PFSK-1 (cell line): ENCODE data around the gene USP17L5. TPM values are rescaled to one million over a fixed set of nuclear protein-coding genes. Genes with fewer than 3 reads are reported as not detected.
"Not testable (repeated sequence)": the region's sequence is repeated elsewhere in the genome, so short reads cannot be mapped to it uniquely, and the experiment has no call there.

Experiments
- FOXP2 ChIP-seq: optimal IDR thresholded peaks from 2 replicates; pipeline ENCODE3; 2011; ENCODE audit warnings: borderline replicate concordance, control low read depth, inconsistent platforms; ENCODE audit not compliant: insufficient read depth; ENCODE audit errors: extremely low read length, extremely low read depth
- POLR2AphosphoS5 ChIP-seq: IDR thresholded peaks from 2 replicates; pipeline ENCODE4 v1.6.1; 2012; ENCODE audit warnings: low read depth, mild to moderate bottlenecking, control low read depth, low read length, moderate library complexity
- REST ChIP-seq, 2 experiments: IDR thresholded peaks; 2 replicates each; pipeline versions ENCODE4 v1.6.1 to v1.8.0; 2011 to 2012; ENCODE audit warnings: low read depth in 2 of 2, low read length in 2 of 2, control low read depth in 1 of 2, inconsistent platforms in 1 of 2, mild to moderate bottlenecking in 1 of 2, moderate library complexity in 1 of 2; ENCODE audit not compliant: insufficient read depth in 1 of 2
- SIN3A ChIP-seq: IDR thresholded peaks from 2 replicates; pipeline ENCODE4 v1.6.1; 2012; ENCODE audit warnings: mild to moderate bottlenecking, low read length, moderate library complexity, borderline replicate concordance; ENCODE audit not compliant: insufficient read depth
- TAF1 ChIP-seq: IDR thresholded peaks from 2 replicates; pipeline ENCODE4 v1.6.1; 2012; ENCODE audit warnings: low read length, control low read depth, borderline replicate concordance; ENCODE audit not compliant: insufficient read depth
- polyA plus RNA-seq: library from polyadenylated mRNA; unstranded; fragments of >200 nt; gene quantifications from one replicate; pipeline ENCODE4 v1.2.1, GENCODE V29; 2012; ENCODE audit warnings: low read depth, missing spikeins; ENCODE audit not compliant: insufficient read length

The USP17L5 gene
- not detected for polyA plus RNA-seq

GRCh38 chr4:9339103-9339502, at the start of gene USP17L5:
Gene USP17L5, plus strand, starts transcription at chr4:9339403. Its CDS starts 0 bp downstream, at chr4:9339403.
- TF ChIP-seq POLR2AphosphoS5; FOXP2; REST (IDR thresholded peaks at IDR 0.05; ENCODE audit: insufficient read depth in 1 of 2, low read depth in 2 of 2, low read length in 2 of 2): not testable (repeated sequence)

- TF ChIP-seq TAF1, POLR2AphosphoS5, FOXP2: not testable (repeated sequence)
Measured at GRCh38 chr4:9324865-9325264, 14.3 kb upstream of the USP17L5 start, which contains the start of gene USP17L24. Gene USP17L24, plus strand, starts transcription at chr4:9325165. Its CDS starts 0 bp downstream, at chr4:9325165.

- TF ChIP-seq SIN3A; POLR2AphosphoS5; REST (IDR thresholded peaks at IDR 0.05; ENCODE audit: insufficient read depth in 1 of 2, low read depth in 2 of 2, low read length in 2 of 2): not testable (repeated sequence)
Measured at GRCh38 chr4:9329611-9330010, 9.6 kb upstream of the USP17L5 start, which contains the start of gene USP17L25. Gene USP17L25, plus strand, starts transcription at chr4:9329911. Its CDS starts 0 bp downstream, at chr4:9329911.

GRCh38 chr4:9334358-9334757, 4.8 kb upstream of the USP17L5 start, which contains the start of gene USP17L26:
Gene USP17L26, plus strand, starts transcription at chr4:9334658. Its CDS starts 0 bp downstream, at chr4:9334658.
- not testable (repeated sequence) for TF ChIP-seq REST (IDR thresholded peaks at IDR 0.05; ENCODE audit: insufficient read depth in 1 of 2, low read depth in 2 of 2, low read length in 2 of 2); POLR2AphosphoS5; FOXP2

- TF ChIP-seq TAF1, SIN3A, FOXP2: not testable (repeated sequence)
Measured at GRCh38 chr4:9343848-9344247, 4.6 kb downstream of the USP17L5 start, which contains the start of gene USP17L27. Gene USP17L27, plus strand, starts transcription at chr4:9344148. Its CDS starts 0 bp downstream, at chr4:9344148.

GRCh38 chr4:9348593-9348992, 9.4 kb downstream of the USP17L5 start, which contains the start of gene USP17L28:
Gene USP17L28, plus strand, starts transcription at chr4:9348893. Its CDS starts 0 bp downstream, at chr4:9348893.
- not testable (repeated sequence) for TF ChIP-seq REST (IDR thresholded peaks at IDR 0.05; ENCODE audit: insufficient read depth in 1 of 2, low read depth in 2 of 2, low read length in 2 of 2); SIN3A; POLR2AphosphoS5
